ENCODE results near the gene PXMP2. TPM values are rescaled to one million over a fixed set of nuclear protein-coding genes. Genes with fewer than 3 reads are reported as not detected.
"Not testable (repeated sequence)": the region's sequence is repeated elsewhere in the genome, so short reads cannot be mapped to it uniquely, and the experiment has no call there.

The PXMP2 gene
- total RNA-seq, 1 donor from 2014 or later: 16.9 TPM

DNA sequence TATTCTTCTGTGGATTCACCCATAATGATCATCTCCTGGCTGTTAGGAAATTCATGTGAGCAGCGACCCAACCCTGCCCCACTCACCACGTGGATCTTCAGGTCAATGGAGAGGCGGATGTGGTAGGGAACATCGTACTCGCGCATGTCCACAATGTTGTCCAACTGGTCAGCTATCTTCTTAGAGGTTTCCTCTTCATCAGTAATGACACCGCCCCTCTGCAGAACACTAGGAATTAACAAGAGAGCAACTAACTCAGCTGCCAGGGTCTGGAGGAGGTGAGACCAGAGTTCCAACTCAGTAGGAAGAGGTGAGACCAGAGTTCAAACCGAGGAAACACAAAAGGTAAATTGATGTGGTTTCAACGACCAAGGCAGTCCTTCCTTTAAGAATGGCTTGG is 9.9 kb upstream of the PXMP2 start:
- ATAC-seq: no peak
- Histone ChIP-seq H3K4me1 (no peaks in the 10 kb centered on the region), H3K36me3 (peaks cover 53% of the 10 kb centered on the region), H3K9me3 (no peaks in the 10 kb centered on the region), H3K4me3 (no peak overlapping the region), H3K27ac (no peak overlapping the region), H3K27me3 (ENCODE audit: low read depth) (no peaks in the 10 kb centered on the region)
- TF ChIP-seq, protein P1, sequence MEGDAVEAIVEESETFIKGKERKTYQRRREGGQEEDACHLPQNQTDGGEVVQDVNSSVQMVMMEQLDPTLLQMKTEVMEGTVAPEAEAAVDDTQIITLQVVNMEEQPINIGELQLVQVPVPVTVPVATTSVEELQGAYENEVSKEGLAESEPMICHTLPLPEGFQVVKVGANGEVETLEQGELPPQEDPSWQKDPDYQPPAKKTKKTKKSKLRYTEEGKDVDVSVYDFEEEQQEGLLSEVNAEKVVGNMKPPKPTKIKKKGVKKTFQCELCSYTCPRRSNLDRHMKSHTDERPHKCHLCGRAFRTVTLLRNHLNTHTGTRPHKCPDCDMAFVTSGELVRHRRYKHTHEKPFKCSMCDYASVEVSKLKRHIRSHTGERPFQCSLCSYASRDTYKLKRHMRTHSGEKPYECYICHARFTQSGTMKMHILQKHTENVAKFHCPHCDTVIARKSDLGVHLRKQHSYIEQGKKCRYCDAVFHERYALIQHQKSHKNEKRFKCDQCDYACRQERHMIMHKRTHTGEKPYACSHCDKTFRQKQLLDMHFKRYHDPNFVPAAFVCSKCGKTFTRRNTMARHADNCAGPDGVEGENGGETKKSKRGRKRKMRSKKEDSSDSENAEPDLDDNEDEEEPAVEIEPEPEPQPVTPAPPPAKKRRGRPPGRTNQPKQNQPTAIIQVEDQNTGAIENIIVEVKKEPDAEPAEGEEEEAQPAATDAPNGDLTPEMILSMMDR (IDR thresholded peaks at IDR 0.05): no peak
- no peak for DNase-seq
- intact Hi-C loops (cut with DNase I): no loop called here

DNA sequence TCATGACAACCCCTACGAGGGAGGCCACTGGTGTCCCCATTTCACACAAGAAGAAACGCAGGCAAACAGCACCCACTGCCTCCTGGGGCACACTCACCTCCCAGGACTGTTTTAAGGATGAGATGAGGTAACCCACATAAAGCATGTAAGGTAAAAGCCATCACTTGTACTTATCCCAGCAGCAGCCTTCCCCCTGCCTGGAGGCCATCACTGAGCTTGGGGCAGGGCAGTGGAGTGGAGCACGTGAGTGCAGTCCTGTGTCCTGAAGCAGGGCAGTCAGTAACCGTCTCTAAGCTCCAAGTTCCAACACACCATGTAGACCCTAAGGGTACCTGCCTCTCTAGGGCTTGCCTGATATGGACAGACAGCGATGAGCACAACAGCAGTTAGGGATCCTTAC is 2.0 kb upstream of the PXMP2 start:
- ATAC-seq (no peak), DNase-seq (no peak)
- Histone ChIP-seq H3K27ac (no peak overlapping the region), H3K36me3 (no peaks in the 10 kb centered on the region), H3K4me3 (no peak overlapping the region), H3K27me3 (ENCODE audit: low read depth) (no peaks in the 10 kb centered on the region), H3K4me1 (peaks cover 14% of the 10 kb centered on the region), H3K9me3 (no peaks in the 10 kb centered on the region)
- intact Hi-C loops (cut with DNase I): no loop called here
- TF ChIP-seq, protein P1 (IDR thresholded peaks at IDR 0.05): no peak

DNA sequence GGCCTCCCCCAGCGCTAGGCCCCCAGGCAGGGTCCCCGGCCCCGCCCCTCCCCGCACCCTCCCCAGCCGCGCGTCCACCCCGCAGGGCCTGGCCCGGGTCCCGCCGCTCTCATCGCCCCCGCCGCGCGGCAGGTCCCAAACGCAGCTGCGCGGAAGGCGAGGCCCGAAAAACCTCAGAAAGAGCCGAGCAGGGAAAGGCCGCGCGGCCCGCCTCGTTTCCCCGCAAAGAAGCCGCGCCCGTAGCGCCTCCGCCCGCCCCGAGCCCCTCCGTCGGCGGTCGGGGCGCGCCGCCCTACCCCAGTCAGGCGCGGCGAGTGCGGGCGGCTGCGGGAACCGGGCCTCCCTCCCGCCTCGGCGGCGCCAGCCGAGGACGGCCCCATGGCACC is 569 bp upstream of the PXMP2 start:
- TF ChIP-seq, protein P1 (IDR thresholded peaks at IDR 0.05): no peak
- peak overlapping the region; percentile 62 for H3K27ac ChIP-seq
- H3K27me3 ChIP-seq (ENCODE audit: low read depth): no peaks in the 10 kb centered on the region
- peaks cover 14% of the 10 kb centered on the region for H3K4me1 ChIP-seq
- ATAC-seq: peak; percentile 1 to 76
- H3K9me3 ChIP-seq: no peaks in the 10 kb centered on the region
- H3K4me3 ChIP-seq: peak overlapping the region; percentile 77
- no peaks in the 10 kb centered on the region for H3K36me3 ChIP-seq
- intact Hi-C loops (cut with DNase I): no loop called here
- DNase-seq: peak; percentile 55

DNA sequence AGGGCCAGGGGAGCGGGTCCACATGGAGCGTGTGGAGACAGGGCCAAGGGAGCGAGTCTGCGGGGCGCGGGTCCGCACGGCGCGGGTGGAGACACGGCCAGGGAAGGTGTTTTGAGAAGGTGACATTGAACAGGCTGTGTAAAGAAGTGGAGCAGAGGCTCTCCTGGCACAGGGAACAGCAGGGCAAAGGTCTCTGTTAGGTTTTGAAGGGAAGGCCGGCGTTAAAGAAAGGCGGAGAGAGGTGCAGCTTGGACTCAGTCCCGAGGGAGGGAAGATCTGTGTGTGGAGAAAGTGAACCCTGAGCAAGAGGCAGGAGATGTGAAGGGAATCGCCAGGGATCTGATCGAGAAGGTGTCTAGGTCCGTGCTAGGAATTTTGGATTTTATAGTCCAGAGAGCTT is 1.8 kb downstream of the PXMP2 start:
- H3K27ac ChIP-seq: no peak overlapping the region
- no peak overlapping the region for H3K4me3 ChIP-seq
- H3K9me3 ChIP-seq: no peaks in the 10 kb centered on the region
- TF ChIP-seq, protein P1 (IDR thresholded peaks at IDR 0.05): no peak
- no peak for DNase-seq
- H3K27me3 ChIP-seq (ENCODE audit: low read depth): no peaks in the 10 kb centered on the region
- ATAC-seq: no peak
- peaks cover 14% of the 10 kb centered on the region for H3K4me1 ChIP-seq
- H3K36me3 ChIP-seq: no peaks in the 10 kb centered on the region
- intact Hi-C loops (cut with DNase I): no loop called here

DNA sequence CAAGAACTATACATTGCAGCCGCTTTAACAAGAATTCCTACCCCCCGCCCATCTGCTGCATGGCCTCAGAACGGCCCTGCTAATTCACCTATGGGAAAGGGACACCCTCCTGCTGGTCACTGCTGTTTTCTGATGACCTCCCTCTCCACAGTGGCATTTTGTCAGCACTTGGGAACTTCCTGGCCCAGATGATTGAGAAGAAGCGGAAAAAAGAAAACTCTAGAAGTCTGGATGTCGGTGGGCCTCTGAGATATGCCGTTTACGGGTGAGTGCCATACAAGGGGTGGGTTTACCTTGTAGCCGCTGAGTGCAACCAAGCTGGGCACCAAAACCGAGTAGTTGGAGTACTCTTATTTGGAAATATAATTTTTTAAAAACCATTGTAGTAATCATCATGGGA is 2.7 kb downstream of the PXMP2 start:
- H3K27me3 ChIP-seq (ENCODE audit: low read depth): no peaks in the 10 kb centered on the region
- H3K4me3 ChIP-seq: no peak overlapping the region
- ATAC-seq (no peak), DNase-seq (no peak)
- H3K36me3 ChIP-seq: no peaks in the 10 kb centered on the region
- TF ChIP-seq, protein P1 (IDR thresholded peaks at IDR 0.05): no peak
- intact Hi-C loops (cut with DNase I): no loop called here
- H3K27ac ChIP-seq: no peak overlapping the region
- H3K4me1 ChIP-seq: peaks cover 14% of the 10 kb centered on the region
- H3K9me3 ChIP-seq: no peaks in the 10 kb centered on the region

DNA sequence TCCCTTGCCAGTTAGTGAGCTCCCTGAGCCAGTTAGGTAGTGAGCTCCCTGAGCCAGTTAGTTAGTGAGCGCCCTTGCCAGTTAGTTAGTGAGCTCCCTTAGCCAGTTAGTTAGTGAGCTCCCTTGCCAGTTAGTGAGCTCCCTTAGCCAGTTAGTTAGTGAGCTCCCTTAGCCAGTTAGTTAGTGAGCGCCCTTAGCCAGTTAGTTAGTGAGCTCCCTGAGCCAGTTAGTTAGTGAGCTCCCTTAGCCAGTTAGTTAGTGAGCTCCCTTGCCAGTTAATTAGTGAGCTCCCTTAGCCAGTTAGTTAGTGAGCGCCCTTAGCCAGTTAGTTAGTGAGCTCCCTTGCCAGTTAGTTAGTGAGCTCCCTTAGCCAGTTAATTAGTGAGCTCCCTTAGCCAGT is 4.6 kb downstream of the PXMP2 start:
- intact Hi-C loops (cut with DNase I): not testable (repeated sequence)

DNA sequence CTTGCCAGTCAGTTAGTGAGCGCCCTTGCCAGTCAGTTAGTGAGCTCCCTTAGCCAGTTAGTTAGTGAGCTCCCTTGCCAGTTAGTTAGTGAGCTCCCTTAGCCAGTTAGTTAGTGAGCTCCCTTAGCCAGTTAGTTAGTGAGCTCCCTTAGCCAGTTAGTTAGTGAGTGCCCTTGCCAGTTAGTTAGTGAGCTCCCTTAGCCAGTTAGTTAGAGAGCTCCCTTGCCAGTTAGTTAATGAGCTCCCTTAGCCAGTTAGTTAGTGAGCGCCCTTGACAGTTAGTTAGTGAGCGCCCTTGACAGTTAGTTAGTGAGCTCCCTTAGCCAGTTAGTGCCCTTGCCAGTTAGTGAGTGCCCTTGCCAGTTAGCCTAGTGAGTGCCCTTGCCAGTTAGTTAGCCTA is 7.5 kb downstream of the PXMP2 start:
- H3K4me1 ChIP-seq; H3K9me3 ChIP-seq; H3K4me3 ChIP-seq; H3K27me3 ChIP-seq (ENCODE audit: low read depth); H3K27ac ChIP-seq; DNase-seq; intact Hi-C loops (cut with DNase I); ATAC-seq: not testable (repeated sequence)
- H3K36me3 ChIP-seq: peaks cover 25% of the 10 kb centered on the region

More for the DNA sequence above, 4.6 kb downstream of the PXMP2 start:
- not testable (repeated sequence) for H3K27me3 ChIP-seq (ENCODE audit: low read depth); H3K9me3 ChIP-seq; DNase-seq; H3K4me1 ChIP-seq; H3K27ac ChIP-seq; H3K4me3 ChIP-seq; ATAC-seq
- H3K36me3 ChIP-seq: peaks cover 14% of the 10 kb centered on the region
